B cell (primary cell): ENCODE data around the gene CDH1. TPM values are rescaled to one million over a fixed set of nuclear protein-coding genes. Genes with fewer than 3 reads are reported as not detected.

Experiments used
- ATAC-seq: fragments of 200-7000 bp; cut with Tn5 transposase; one replicate; pipeline ENCODE4 v1.10.0; 2021; ENCODE audit warnings: low read depth, mild to moderate bottlenecking, moderate number of reproducible peaks, moderate library complexity
- CTCF ChIA-PET: fragments of 350-600 bp; sonication (Branson Sonifier 250); formaldehyde crosslinking; loops from one replicate; lab custom pipeline; 2021; ENCODE audit warnings: antibody characterized with exemption, inconsistent platforms; lab: Charles Lee
- POLR2A ChIA-PET: fragments of 350-600 bp; sonication (Branson Sonifier 250); formaldehyde crosslinking; loops from one replicate; lab custom pipeline; 2021; ENCODE audit warnings: antibody characterized with exemption; lab: Charles Lee
- DNase-seq: peaks from one replicate; pipeline ENCODE4 v3.0.0; 2013
- H2AFZ ChIP-seq: 2 replicates; pipeline ENCODE4 v1.6.1; 2012; ENCODE audit warnings: mild to moderate bottlenecking, low read depth, low read length; ENCODE audit not compliant: insufficient read depth, poor library complexity, severe bottlenecking
- H3K27ac ChIP-seq, 2 donors: 1 replicate in 1 of 2; 2 replicates in 1 of 2; pipeline ENCODE4 v1.5.1; 2012 to 2013; ENCODE audit warnings: low read length in 2 of 2, mild to moderate bottlenecking in 2 of 2, moderate library complexity in 1 of 2
- H3K27me3 ChIP-seq, 4 experiments: fragments of 200-600 bp in 1 of 4; sonication (generic) in 1 of 4; replicated peaks in 1 of 4; 1 replicate in 2 of 4; 2 replicates in 2 of 4; pipeline versions ENCODE4 v1.6.1 to v1.7.0; 2013 to 2016; ENCODE audit warnings: low read length in 3 of 4, mild to moderate bottlenecking in 2 of 4, mixed read lengths in 1 of 4, moderate library complexity in 1 of 4; ENCODE audit not compliant: insufficient read depth in 4 of 4, control insufficient read depth in 3 of 4; ENCODE audit errors: control extremely low read depth in 1 of 4
- H3K36me3 ChIP-seq, 2 experiments: replicated peaks in 1 of 2; 1 replicate in 1 of 2; 2 replicates in 1 of 2; pipeline versions ENCODE4 v1.6.1 to v1.7.1; 2013; ENCODE audit warnings: low read length in 1 of 2; ENCODE audit not compliant: insufficient read depth in 2 of 2, control insufficient read depth in 1 of 2; ENCODE audit errors: control extremely low read depth in 1 of 2, extremely low read depth in 1 of 2
- H3K4me1 ChIP-seq, 2 donors: fragments of 200-600 bp in 1 of 2; sonication (generic) in 1 of 2; 1 replicate in 1 of 2; 2 replicates in 1 of 2; pipeline versions ENCODE4 v1.5.1 to v1.6.1; 2013 to 2017; ENCODE audit warnings: low read length in 2 of 2; ENCODE audit not compliant: control insufficient read depth in 2 of 2, insufficient read depth in 2 of 2
- H3K4me2 ChIP-seq: replicated peaks from 2 replicates; pipeline ENCODE3; 2012; ENCODE audit warnings: mild to moderate bottlenecking, low read depth, low read length; ENCODE audit not compliant: poor library complexity, severe bottlenecking
- H3K4me3 ChIP-seq, 5 experiments: fragments of 200-600 bp in 1 of 5; sonication (generic) in 1 of 5; 1 replicate in 3 of 5; 2 replicates in 2 of 5; pipeline versions ENCODE4 v1.5.1 to v1.7.0; 2011 to 2016; ENCODE audit warnings: low read length in 4 of 5, mild to moderate bottlenecking in 4 of 5, low read depth in 2 of 5, control low read depth in 1 of 5, moderate library complexity in 1 of 5; ENCODE audit not compliant: insufficient read depth in 1 of 5; ENCODE audit errors: control extremely low read depth in 1 of 5, extremely low read depth in 1 of 5
- H3K79me2 ChIP-seq: fragments of 200-600 bp; sonication (generic); one replicate; pipeline ENCODE4 v1.6.0; 2016; ENCODE audit warnings: low read length; ENCODE audit not compliant: control insufficient read depth, insufficient read depth
- H3K9ac ChIP-seq: fragments of 200-600 bp; sonication (generic); 2 replicates; pipeline ENCODE4 v1.6.1; 2017; ENCODE audit warnings: mild to moderate bottlenecking, low read length, moderate library complexity
- H3K9me3 ChIP-seq, 3 donors: one replicate each; pipeline versions ENCODE4 v1.6.1 to v1.7.1; 2013; ENCODE audit warnings: low read length in 2 of 3; ENCODE audit not compliant: control insufficient read depth in 2 of 3, insufficient read depth in 1 of 3; ENCODE audit errors: control extremely low read depth in 1 of 3
- H4K20me1 ChIP-seq: 2 replicates; pipeline ENCODE4 v1.6.0; 2012; ENCODE audit warnings: mild to moderate bottlenecking, low read length; ENCODE audit not compliant: insufficient read depth, control insufficient read depth, poor library complexity, severe bottlenecking
- H3K27ac Mint-ChIP-seq: one replicate; pipeline ENCODE4 v1.8.0; 2021; ENCODE audit warnings: mixed read lengths
- H3K27me3 Mint-ChIP-seq: one replicate; pipeline ENCODE4 v1.8.0; 2021; ENCODE audit warnings: mixed read lengths
- H3K4me1 Mint-ChIP-seq: one replicate; pipeline ENCODE4 v1.8.0; 2021; ENCODE audit warnings: mixed read lengths
- H3K4me3 Mint-ChIP-seq: one replicate; pipeline ENCODE4 v1.8.0; 2021; ENCODE audit warnings: mixed read lengths
- H3K9me3 Mint-ChIP-seq: one replicate; pipeline ENCODE4 v1.8.0; 2022; ENCODE audit warnings: mixed read lengths; ENCODE audit not compliant: insufficient read depth
- EZH2 ChIP-seq: IDR thresholded peaks from 2 replicates; pipeline ENCODE4 v1.6.1; 2012; ENCODE audit warnings: borderline replicate concordance, low read depth, mild to moderate bottlenecking, moderate library complexity, low read length; ENCODE audit not compliant: insufficient read depth, poor library complexity, severe bottlenecking
- WGBS: methylation state at CpG from one replicate; pipeline ENCODE4 v1.1.5; 2013; ENCODE audit warnings: missing lambda C conversion rate; ENCODE audit not compliant: insufficient coverage; 5-methylcytosine and 5-hydroxymethylcytosine counted together
- intact Hi-C: fragments of 100-400 bp; cut with micrococcal nuclease; formaldehyde crosslinking; loops from one replicate; pipeline ENCODE4 v1.10.0; 2022
- polyA plus RNA-seq: library from polyadenylated mRNA; depleted of rRNA; stranded (reverse); fragments of >200 nt; gene quantifications from 2 replicates; pipeline ENCODE4 v1.2.3, GENCODE V29; 2012
- total RNA-seq, 2 donors: library from RNA; stranded (reverse); fragments of 120-200 nt in 1 of 2; gene quantifications; 1 replicate in 1 of 2; 2 replicates in 1 of 2; pipeline versions ENCODE4 v1.2.3 to v1.2.4, GENCODE V29; 2013 to 2022
- TF ChIP-seq, protein P1 (sequence below): fragments of 200-600 bp; IDR thresholded peaks from one replicate; pipeline ENCODE4 v1.8.0; 2022; ENCODE audit warnings: antibody characterized with exemption, mild to moderate bottlenecking

Gene CDH1
- total and polyA plus RNA-seq, 2 donors (not counting 1 experiment from before 2014, with no cell fraction given): 2.0 TPM; not detected in 1

GRCh38 chr16:68768771-68769170 is 31.7 kb downstream of the CDH1 start:
- H3K4me3 ChIP-seq: no peak overlapping the region
- H3K4me3 Mint-ChIP-seq: no peak overlapping the region
- H3K27ac ChIP-seq: no peak overlapping the region
- ChIA-PET POLR2A (no interaction called here), CTCF (no interaction called here)
- H3K4me1 ChIP-seq: no peaks in the 10 kb centered on the region
- no peaks in the 10 kb centered on the region for H3K4me1 Mint-ChIP-seq
- intact Hi-C loops: loop anchor here (5.0 kb wide), 1 partner anchor 34 kb away; no protein-coding TSS in a partner anchor
- no peak overlapping the region for H3K4me2 ChIP-seq
- no CpG with 5 or more reads among the region's 2 CpGs for WGBS
- TF ChIP-seq, protein P1, sequence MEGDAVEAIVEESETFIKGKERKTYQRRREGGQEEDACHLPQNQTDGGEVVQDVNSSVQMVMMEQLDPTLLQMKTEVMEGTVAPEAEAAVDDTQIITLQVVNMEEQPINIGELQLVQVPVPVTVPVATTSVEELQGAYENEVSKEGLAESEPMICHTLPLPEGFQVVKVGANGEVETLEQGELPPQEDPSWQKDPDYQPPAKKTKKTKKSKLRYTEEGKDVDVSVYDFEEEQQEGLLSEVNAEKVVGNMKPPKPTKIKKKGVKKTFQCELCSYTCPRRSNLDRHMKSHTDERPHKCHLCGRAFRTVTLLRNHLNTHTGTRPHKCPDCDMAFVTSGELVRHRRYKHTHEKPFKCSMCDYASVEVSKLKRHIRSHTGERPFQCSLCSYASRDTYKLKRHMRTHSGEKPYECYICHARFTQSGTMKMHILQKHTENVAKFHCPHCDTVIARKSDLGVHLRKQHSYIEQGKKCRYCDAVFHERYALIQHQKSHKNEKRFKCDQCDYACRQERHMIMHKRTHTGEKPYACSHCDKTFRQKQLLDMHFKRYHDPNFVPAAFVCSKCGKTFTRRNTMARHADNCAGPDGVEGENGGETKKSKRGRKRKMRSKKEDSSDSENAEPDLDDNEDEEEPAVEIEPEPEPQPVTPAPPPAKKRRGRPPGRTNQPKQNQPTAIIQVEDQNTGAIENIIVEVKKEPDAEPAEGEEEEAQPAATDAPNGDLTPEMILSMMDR: no peak
- TF ChIP-seq EZH2: no peak
- H2AFZ ChIP-seq: no peak overlapping the region
- H3K36me3 ChIP-seq: no peaks in the 10 kb centered on the region
- peaks cover 14% of the 10 kb centered on the region for H3K27me3 Mint-ChIP-seq
- H3K27me3 ChIP-seq: peaks cover 0 to 4% (median 0%) of the 10 kb centered on the region in 4 experiments
- DNase-seq (no peak), ATAC-seq (no peak)
- H3K9me3 ChIP-seq: no peaks in the 10 kb centered on the region
- no peaks in the 10 kb centered on the region for H4K20me1 ChIP-seq
- H3K9me3 Mint-ChIP-seq: no peaks in the 10 kb centered on the region
- H3K27ac Mint-ChIP-seq: no peak overlapping the region
- no peak overlapping the region for H3K9ac ChIP-seq
- H3K79me2 ChIP-seq: no peaks in the 10 kb centered on the region

DNA sequence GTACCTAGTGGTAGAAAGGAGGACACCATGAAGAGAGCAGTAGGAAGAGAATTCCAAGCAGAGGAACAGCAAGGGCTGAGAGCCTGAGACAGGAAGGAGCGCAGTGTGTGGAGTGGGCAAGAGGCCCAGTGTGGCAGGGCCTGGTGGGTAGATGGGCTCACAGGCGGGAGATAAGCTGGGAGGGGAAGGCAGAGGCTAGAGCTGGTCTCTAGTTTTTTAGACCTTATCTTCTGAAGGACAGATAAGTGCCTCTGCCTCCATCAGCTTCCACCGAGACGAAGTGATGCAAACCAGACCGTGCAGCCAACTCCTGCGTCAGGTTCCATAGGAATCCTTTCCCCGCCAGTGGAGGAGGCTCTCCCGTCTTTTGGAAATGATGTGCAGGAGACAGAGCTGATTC is 33.6 kb downstream of the CDH1 start:
- no peaks in the 10 kb centered on the region for H3K79me2 ChIP-seq
- peaks cover 0 to 4% (median 0%) of the 10 kb centered on the region in 4 experiments for H3K27me3 ChIP-seq
- Mint-ChIP-seq H3K27me3 (peaks cover 17% of the 10 kb centered on the region), H3K4me3 (no peak overlapping the region), H3K27ac (no peak overlapping the region), H3K9me3 (no peaks in the 10 kb centered on the region), H3K4me1 (no peaks in the 10 kb centered on the region)
- WGBS: 90% methylated on average over 7 of the region's 8 CpGs
- H3K9me3 ChIP-seq: no peaks in the 10 kb centered on the region
- POLR2A ChIA-PET: no interaction called here
- intact Hi-C loops: no loop called here
- no peak for ATAC-seq
- H3K4me3 ChIP-seq: no peak overlapping the region
- TF ChIP-seq, protein P1: no peak
- no peak for TF ChIP-seq EZH2
- no peaks in the 10 kb centered on the region for H4K20me1 ChIP-seq
- no peak overlapping the region for H2AFZ ChIP-seq
- no peak overlapping the region for H3K9ac ChIP-seq
- H3K27ac ChIP-seq: no peak overlapping the region
- no peaks in the 10 kb centered on the region for H3K36me3 ChIP-seq
- CTCF ChIA-PET: interaction anchor here (0.6 kb wide), 1 partner anchor 27 kb away, joined by 4 read pairs; no protein-coding TSS in a partner anchor
- H3K4me1 ChIP-seq: no peaks in the 10 kb centered on the region
- no peak overlapping the region for H3K4me2 ChIP-seq
- no peak for DNase-seq
